ENCODE measurements around the gene MAP1B. TPM values are rescaled to one million over a fixed set of nuclear protein-coding genes. Genes with fewer than 3 reads are reported as not detected.

The MAP1B gene
- not detected in 2 replicates for total RNA-seq (2014; rRNA removed; shearing (Covaris generic); ENCODE audit: low replicate concordance)

- Histone ChIP-seq H3K4me2 (ENCODE audit: low read depth, low read length, poor library complexity, severe bottlenecking) (no peak within 1 kb of the TSS), H4K20me1 (ENCODE audit: insufficient read depth, low read depth, low read length) (no peaks in the 10 kb centered on the region), H2AFZ (ENCODE audit: low read length) (no peak within 1 kb of the TSS), H3K79me2 (ENCODE audit: low read length) (no peaks in the 10 kb centered on the region), H3K9ac (ENCODE audit: low read length) (no peak within 1 kb of the TSS), H3K27me3 (ENCODE audit: low read length) (no peaks in the 10 kb centered on the region), H3K9me3 (ENCODE audit: low read length) (no peaks in the 10 kb centered on the region), H3K4me1 (ENCODE audit: low read length) (no peaks in the 10 kb centered on the region), H3K9me2 (replicated peaks; ENCODE audit: insufficient read depth, low read length) (no peaks in the 10 kb centered on the region), H3K4me3 (ENCODE audit: low read length) (no peak within 1 kb of the TSS), H3K36me3 (ENCODE audit: insufficient read depth, low read length) (no peaks in the 10 kb centered on the region), H3K27ac (ENCODE audit: low read length) (no peak within 1 kb of the TSS)
- no peak for DNase-seq
Observed at GRCh38 chr5:72107131-72107900, at the start of gene MAP1B. Gene MAP1B (plus strand): TSS chr5:72107475. CDS start chr5:72107532, 57 bp downstream.

- no peak overlapping the region for H3K4me3 ChIP-seq (ENCODE audit: low read length)
- DNase-seq: no peak
- H3K36me3 ChIP-seq (ENCODE audit: insufficient read depth, low read length): no peaks in the 10 kb centered on the region
- H3K9ac ChIP-seq (ENCODE audit: low read length): no peak overlapping the region
- 0 out of 2 replicates have a peak, but pooled peaks cover under 1% of the 10 kb centered on the region for H3K9me2 ChIP-seq (replicated peaks; ENCODE audit: insufficient read depth, low read length)
- H3K79me2 ChIP-seq (ENCODE audit: low read length): no peaks in the 10 kb centered on the region
- H3K4me2 ChIP-seq (ENCODE audit: low read depth, low read length, poor library complexity, severe bottlenecking): no peak overlapping the region
- H2AFZ ChIP-seq (ENCODE audit: low read length): no peak overlapping the region
- H3K27me3 ChIP-seq (ENCODE audit: low read length): no peaks in the 10 kb centered on the region
- no peaks in the 10 kb centered on the region for H3K9me3 ChIP-seq (ENCODE audit: low read length)
- no peaks in the 10 kb centered on the region for H3K4me1 ChIP-seq (ENCODE audit: low read length)
- H4K20me1 ChIP-seq (ENCODE audit: insufficient read depth, low read depth, low read length): no peaks in the 10 kb centered on the region
- H3K27ac ChIP-seq (ENCODE audit: low read length): no peak overlapping the region
Observed at GRCh38 chr5:72057816-72058215, 49.5 kb upstream of the MAP1B start.

GRCh38 chr5:72063219-72063819 is 44.0 kb upstream of the MAP1B start:
- Histone ChIP-seq H3K4me3 (ENCODE audit: low read length) (no peak overlapping the region), H3K9me3 (ENCODE audit: low read length) (no peaks in the 10 kb centered on the region), H3K79me2 (ENCODE audit: low read length) (no peaks in the 10 kb centered on the region), H3K9me2 (replicated peaks; ENCODE audit: insufficient read depth, low read length) (peaks cover 3% of the 10 kb centered on the region; the same call in 1 of the 2 replicates), H2AFZ (ENCODE audit: low read length) (no peak overlapping the region), H4K20me1 (ENCODE audit: insufficient read depth, low read depth, low read length) (no peaks in the 10 kb centered on the region), H3K27ac (ENCODE audit: low read length) (no peak overlapping the region), H3K4me1 (ENCODE audit: low read length) (no peaks in the 10 kb centered on the region), H3K27me3 (ENCODE audit: low read length) (no peaks in the 10 kb centered on the region), H3K4me2 (ENCODE audit: low read depth, low read length, poor library complexity, severe bottlenecking) (no peak overlapping the region), H3K36me3 (ENCODE audit: insufficient read depth, low read length) (no peaks in the 10 kb centered on the region), H3K9ac (ENCODE audit: low read length) (no peak overlapping the region)
- peak; percentile 59 for DNase-seq

GRCh38 chr5:72064801-72065570 is 42.3 kb upstream of the MAP1B start:
- Histone ChIP-seq H3K27me3 (ENCODE audit: low read length) (no peaks in the 10 kb centered on the region), H3K4me2 (ENCODE audit: low read depth, low read length, poor library complexity, severe bottlenecking) (no peak overlapping the region), H3K9ac (ENCODE audit: low read length) (no peak overlapping the region), H2AFZ (ENCODE audit: low read length) (no peak overlapping the region), H3K36me3 (ENCODE audit: insufficient read depth, low read length) (no peaks in the 10 kb centered on the region), H4K20me1 (ENCODE audit: insufficient read depth, low read depth, low read length) (no peaks in the 10 kb centered on the region), H3K27ac (ENCODE audit: low read length) (no peak overlapping the region), H3K4me1 (ENCODE audit: low read length) (no peaks in the 10 kb centered on the region), H3K4me3 (ENCODE audit: low read length) (no peak overlapping the region), H3K79me2 (ENCODE audit: low read length) (no peaks in the 10 kb centered on the region), H3K9me3 (ENCODE audit: low read length) (no peaks in the 10 kb centered on the region), H3K9me2 (replicated peaks; ENCODE audit: insufficient read depth, low read length) (peaks cover 3% of the 10 kb centered on the region; the same call in 1 of the 2 replicates)
- no peak for DNase-seq

GRCh38 chr5:72065751-72066255 is 41.5 kb upstream of the MAP1B start:
- no peak for DNase-seq

GRCh38 chr5:72066705-72067107 is 40.6 kb upstream of the MAP1B start:
- H3K9me3 ChIP-seq (ENCODE audit: low read length): no peaks in the 10 kb centered on the region
- H2AFZ ChIP-seq (ENCODE audit: low read length): no peak overlapping the region
- H3K9me2 ChIP-seq (replicated peaks; ENCODE audit: insufficient read depth, low read length): peaks cover 3% of the 10 kb centered on the region; the same call in 1 of the 2 replicates
- no peak for DNase-seq
- H3K27ac ChIP-seq (ENCODE audit: low read length): no peak overlapping the region
- no peak overlapping the region for H3K4me2 ChIP-seq (ENCODE audit: low read depth, low read length, poor library complexity, severe bottlenecking)
- H3K9ac ChIP-seq (ENCODE audit: low read length): no peak overlapping the region
- no peaks in the 10 kb centered on the region for H3K27me3 ChIP-seq (ENCODE audit: low read length)
- H3K36me3 ChIP-seq (ENCODE audit: insufficient read depth, low read length): no peaks in the 10 kb centered on the region
- H4K20me1 ChIP-seq (ENCODE audit: insufficient read depth, low read depth, low read length): no peaks in the 10 kb centered on the region
- no peaks in the 10 kb centered on the region for H3K4me1 ChIP-seq (ENCODE audit: low read length)
- H3K4me3 ChIP-seq (ENCODE audit: low read length): no peak overlapping the region
- H3K79me2 ChIP-seq (ENCODE audit: low read length): no peaks in the 10 kb centered on the region

More at GRCh38 chr5:72065751-72066255, 41.5 kb upstream of the MAP1B start:
- Histone ChIP-seq H3K9ac (ENCODE audit: low read length) (no peak overlapping the region), H2AFZ (ENCODE audit: low read length) (no peak overlapping the region), H3K27me3 (ENCODE audit: low read length) (no peaks in the 10 kb centered on the region), H3K4me3 (ENCODE audit: low read length) (no peak overlapping the region), H3K4me2 (ENCODE audit: low read depth, low read length, poor library complexity, severe bottlenecking) (no peak overlapping the region), H4K20me1 (ENCODE audit: insufficient read depth, low read depth, low read length) (no peaks in the 10 kb centered on the region), H3K9me2 (replicated peaks; ENCODE audit: insufficient read depth, low read length) (peaks cover 3% of the 10 kb centered on the region; the same call in 1 of the 2 replicates), H3K9me3 (ENCODE audit: low read length) (no peaks in the 10 kb centered on the region), H3K27ac (ENCODE audit: low read length) (no peak overlapping the region), H3K79me2 (ENCODE audit: low read length) (no peaks in the 10 kb centered on the region), H3K36me3 (ENCODE audit: insufficient read depth, low read length) (no peaks in the 10 kb centered on the region), H3K4me1 (ENCODE audit: low read length) (no peaks in the 10 kb centered on the region)

DNA sequence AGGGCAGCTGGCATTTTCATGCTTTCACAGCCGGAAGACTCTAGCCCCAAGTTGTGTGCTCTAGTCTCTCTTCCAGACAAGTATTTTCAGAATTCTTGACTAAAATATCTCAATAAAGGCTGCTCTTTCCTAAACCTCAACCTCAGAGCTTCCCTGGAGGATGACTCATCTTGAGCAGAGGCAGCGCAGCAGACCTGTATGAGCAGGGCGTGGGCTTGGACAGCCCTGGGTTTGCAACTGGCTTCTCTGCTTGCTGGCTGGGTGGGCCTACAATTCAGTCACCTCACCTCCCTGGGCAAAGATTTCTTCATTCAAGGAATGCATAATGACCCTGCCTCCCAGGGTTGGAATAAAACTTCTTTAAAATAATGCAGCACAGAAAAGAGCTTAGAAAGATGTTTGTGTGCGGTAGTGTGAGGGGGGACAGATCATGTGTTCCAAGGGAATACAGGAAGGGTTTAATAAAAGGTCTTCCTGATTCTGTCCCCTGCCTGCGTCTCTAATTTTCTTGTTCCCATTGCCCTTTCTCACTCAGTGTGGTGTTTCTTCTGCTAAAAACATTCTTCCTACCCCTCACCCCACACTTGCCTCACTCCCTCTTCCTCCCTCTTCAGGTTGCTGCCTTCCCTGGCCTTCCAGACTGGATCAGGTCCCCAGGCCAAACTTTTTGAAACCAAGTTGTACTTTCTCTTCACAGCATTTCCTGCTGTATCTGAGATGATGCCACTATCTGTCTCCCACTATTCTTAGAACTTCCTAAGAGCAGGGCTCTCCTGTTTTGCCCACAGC is 39.4 kb upstream of the MAP1B start:
- Histone ChIP-seq H3K79me2 (ENCODE audit: low read length) (no peaks in the 10 kb centered on the region), H3K9ac (ENCODE audit: low read length) (no peak overlapping the region), H3K27ac (ENCODE audit: low read length) (no peak overlapping the region), H3K9me3 (ENCODE audit: low read length) (no peaks in the 10 kb centered on the region), H3K27me3 (ENCODE audit: low read length) (no peaks in the 10 kb centered on the region), H2AFZ (ENCODE audit: low read length) (no peak overlapping the region), H3K36me3 (ENCODE audit: insufficient read depth, low read length) (no peaks in the 10 kb centered on the region), H4K20me1 (ENCODE audit: insufficient read depth, low read depth, low read length) (no peaks in the 10 kb centered on the region), H3K4me1 (ENCODE audit: low read length) (no peaks in the 10 kb centered on the region), H3K4me3 (ENCODE audit: low read length) (no peak overlapping the region), H3K9me2 (replicated peaks; ENCODE audit: insufficient read depth, low read length) (peaks cover 2% of the 10 kb centered on the region; the same call in 1 of the 2 replicates), H3K4me2 (ENCODE audit: low read depth, low read length, poor library complexity, severe bottlenecking) (no peak overlapping the region)
- no peak for DNase-seq
